CD4-positive, alpha-beta T cell treated with Interleukin-21 for 1 hour (primary cell): ENCODE data around the gene ADGRL3.
"Not testable (repeated sequence)": the region's sequence is repeated elsewhere in the genome, so short reads cannot be mapped to it uniquely, and the experiment has no call there.

ENCODE experiments used
- DNase-seq: peaks from one replicate; pipeline ENCODE4 v3.0.0-alpha.2; 2020

Gene ADGRL3

DNA sequence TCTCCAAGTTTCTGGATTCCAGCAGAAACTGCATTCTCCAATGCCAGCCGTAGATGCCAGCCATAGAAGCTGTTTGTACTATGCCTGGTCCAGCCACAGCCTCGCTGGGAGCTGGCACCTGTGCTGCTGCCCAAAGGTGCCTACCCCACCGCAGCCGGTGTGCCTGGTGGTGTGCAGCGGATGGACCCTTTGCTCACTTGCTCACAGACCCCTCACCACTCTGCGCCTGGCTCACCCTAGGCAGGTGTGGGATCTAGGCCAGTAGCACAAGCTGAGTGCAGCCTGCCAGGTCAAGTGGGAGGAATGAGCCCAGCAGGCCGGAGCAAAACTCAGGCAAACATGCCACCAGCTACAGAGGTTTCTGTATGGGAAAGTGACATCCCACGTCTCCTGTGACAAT is 463.2 kb downstream of the ADGRL3 start:
- DNase-seq: no peak

- DNase-seq: no peak
Observed at GRCh38 chr4:61665649-61666048, 465.5 kb downstream of the ADGRL3 start.

DNA sequence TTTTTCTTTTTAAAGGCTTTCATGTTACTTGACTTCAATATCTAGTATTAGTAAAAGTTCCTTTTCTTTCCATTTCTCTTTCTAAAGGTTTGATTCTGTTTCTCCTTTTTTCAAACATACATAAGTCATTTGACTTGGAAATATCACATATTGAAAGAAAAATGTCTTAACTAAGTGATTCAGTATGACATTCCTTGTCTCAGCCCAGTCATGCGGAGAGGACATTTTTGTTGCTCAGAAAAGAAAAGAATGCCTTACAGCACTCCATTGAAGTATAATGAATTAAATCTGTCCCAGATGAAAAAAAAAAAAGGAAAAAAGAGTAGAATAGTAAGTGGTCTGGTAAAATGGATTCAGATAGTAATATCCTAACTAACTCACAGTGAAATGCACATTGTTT is 466.1 kb downstream of the ADGRL3 start:
- no peak for DNase-seq

- DNase-seq: no peak
Observed at GRCh38 chr4:61671599-61671998, 471.5 kb downstream of the ADGRL3 start.

DNA sequence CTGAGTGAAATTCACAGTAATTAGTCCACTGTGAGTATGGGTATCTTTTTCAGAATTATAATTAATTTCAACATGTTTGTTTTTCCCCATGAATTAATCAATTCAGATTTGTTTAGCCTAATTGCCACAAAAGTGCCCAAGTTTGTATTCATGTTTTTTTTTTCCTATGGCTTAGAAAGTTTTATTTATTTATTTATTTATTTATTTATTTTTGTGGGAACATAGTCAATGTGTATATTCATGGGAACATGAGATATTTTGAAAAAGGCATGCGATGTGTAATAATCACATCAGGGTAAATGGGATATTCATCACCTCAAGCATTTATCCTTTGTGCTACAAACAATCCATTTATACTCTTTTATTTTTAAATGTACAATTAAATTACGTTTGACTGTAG is 475.3 kb downstream of the ADGRL3 start:
- DNase-seq: no peak

- no peak for DNase-seq
Observed at GRCh38 chr4:61678297-61678696, 478.2 kb downstream of the ADGRL3 start.

DNA sequence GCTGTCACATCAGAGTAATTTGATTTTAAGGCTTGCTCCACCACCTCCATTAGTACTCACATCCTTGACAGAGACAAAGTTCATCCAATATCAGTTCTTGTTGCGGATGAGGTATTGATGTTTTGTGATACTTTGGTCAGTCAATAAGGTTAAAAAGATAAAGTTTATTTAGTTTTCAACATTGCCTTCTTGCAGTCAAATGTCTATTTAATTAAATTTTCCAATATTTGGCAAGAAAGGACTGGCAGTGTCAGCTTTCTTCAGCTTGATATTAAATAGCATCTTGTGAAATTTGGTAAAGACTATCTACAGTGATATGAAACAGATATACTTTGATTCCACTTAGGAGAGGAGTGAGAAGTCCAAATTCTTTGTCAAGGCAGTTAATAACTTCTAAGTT is 493.4 kb downstream of the ADGRL3 start:
- no peak for DNase-seq

- DNase-seq: no peak
Observed at GRCh38 chr4:61714387-61714911, 514.3 kb downstream of the ADGRL3 start.

GRCh38 chr4:61716426-61716825 is 516.3 kb downstream of the ADGRL3 start:
- DNase-seq: no peak

DNA sequence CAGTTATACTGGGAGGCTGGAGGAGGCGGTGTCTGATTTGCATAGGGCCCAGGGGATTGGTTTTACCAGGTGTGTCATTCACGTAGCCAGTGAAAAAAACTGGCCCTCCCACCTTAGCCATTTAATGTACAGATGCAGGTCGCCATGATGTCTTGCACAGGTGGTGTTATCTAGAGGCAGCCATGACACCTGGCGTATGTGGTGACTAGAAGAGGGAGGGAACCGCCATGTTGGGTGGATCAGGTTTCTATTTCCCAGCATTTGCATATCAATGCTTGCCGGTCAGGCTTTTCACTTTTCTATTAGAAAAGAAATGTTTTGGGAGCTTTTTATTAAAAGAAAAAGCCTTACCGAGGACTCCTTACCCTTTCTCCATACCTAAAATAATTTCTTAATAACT is 523.4 kb downstream of the ADGRL3 start:
- no peak for DNase-seq

GRCh38 chr4:61727286-61727685 is 527.2 kb downstream of the ADGRL3 start:
- no peak for DNase-seq

- no peak for DNase-seq
Observed at GRCh38 chr4:61734409-61734808, 534.3 kb downstream of the ADGRL3 start.

- DNase-seq: no peak
Observed at GRCh38 chr4:61739887-61740286, 539.8 kb downstream of the ADGRL3 start.

GRCh38 chr4:61740886-61741285 is 540.8 kb downstream of the ADGRL3 start:
- DNase-seq: no peak

DNA sequence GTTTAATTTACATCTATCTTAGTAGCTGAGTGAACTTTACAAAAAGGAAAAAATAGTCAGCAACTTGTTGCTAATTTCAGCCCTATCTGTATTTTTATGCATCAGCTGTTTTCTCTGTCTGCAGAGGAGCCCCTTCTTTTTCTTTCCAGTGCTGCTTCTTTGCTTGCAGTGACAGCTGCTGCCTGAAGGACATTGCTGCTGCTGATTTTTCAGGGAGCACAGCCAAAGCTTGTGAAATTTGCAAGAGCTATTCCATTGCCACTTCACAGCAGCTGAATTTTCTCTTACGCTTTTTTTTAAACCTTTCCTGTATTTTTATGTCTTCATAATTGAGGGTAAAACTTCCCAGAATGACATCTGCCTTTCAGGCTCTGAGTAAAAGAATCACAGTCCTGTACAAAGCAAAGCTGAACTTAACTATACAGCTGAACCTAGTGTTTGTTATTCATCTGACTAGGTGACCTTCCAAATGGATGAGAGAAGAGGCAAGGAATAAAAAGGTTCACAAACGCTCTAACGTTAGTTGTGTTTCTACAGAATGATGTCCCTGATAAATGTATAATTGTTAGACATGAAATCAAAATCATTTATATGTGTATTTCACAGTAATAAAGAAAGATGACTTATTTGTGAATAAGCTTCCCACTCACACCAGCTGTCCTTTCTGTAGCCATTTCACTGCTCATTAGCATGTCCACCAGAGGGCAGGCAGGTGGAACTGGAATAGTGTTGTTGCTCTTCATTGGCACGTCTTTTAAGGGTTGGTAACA is 541.4 kb downstream of the ADGRL3 start:
- DNase-seq: no peak

GRCh38 chr4:61750810-61751209 is 550.7 kb downstream of the ADGRL3 start:
- DNase-seq: no peak

- no peak for DNase-seq
Observed at GRCh38 chr4:61752617-61753016, 552.5 kb downstream of the ADGRL3 start.

GRCh38 chr4:61753739-61754138 is 553.6 kb downstream of the ADGRL3 start:
- DNase-seq: no peak

GRCh38 chr4:61756937-61757336 is 556.8 kb downstream of the ADGRL3 start:
- not testable (repeated sequence) for DNase-seq

- not testable (repeated sequence) for DNase-seq
Observed at GRCh38 chr4:61757983-61758382, 557.9 kb downstream of the ADGRL3 start.

- not testable (repeated sequence) for DNase-seq
Observed at GRCh38 chr4:61758596-61758995, 558.5 kb downstream of the ADGRL3 start.

DNA sequence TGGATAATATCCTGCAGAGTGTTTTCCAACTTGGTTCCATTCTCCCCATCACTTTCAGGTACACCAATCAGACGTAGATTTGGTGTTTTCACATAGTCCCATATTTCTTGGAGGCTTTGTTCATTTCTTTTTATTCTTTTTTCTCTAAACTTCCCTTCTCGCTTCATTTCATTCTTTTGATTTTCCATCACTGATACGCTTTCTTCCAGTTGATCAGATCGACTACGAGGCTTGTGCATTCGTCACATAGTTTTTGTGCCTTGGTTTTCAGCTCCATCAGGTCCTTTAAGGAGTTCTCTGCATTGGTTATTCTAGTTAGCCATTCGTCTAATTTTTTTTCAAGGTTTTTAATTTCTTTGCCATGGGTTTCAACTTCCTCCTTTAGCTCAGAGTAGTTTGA is 559.1 kb downstream of the ADGRL3 start:
- DNase-seq: not testable (repeated sequence)

GRCh38 chr4:61759885-61760284 is 559.8 kb downstream of the ADGRL3 start:
- DNase-seq: not testable (repeated sequence)

DNA sequence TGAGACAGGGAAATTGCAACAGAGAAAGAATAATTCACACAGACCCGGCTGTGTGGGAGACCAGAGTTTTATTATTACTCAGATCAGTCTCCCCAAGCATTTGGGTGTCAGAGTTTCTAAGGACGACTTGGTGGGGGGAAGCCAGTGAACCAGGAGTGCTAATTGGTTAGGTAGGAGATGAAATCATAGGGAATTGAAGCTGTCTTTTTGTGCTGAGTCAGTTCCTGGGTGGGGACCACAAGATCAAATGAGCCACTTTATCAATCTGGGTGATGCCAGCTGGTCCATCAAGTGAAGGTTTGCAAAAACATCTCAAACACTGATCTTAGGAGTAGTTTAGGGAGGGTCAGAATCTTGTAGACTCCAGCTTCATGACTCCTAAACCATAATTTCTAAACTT is 560.7 kb downstream of the ADGRL3 start:
- DNase-seq: no peak
